Nephron (organoid): ENCODE results near the gene GLIS1.

ENCODE experiments used
- H3K27ac Mint-ChIP-seq, 3 experiments: 2 replicates each; pipeline ENCODE4 v1.8.0; 2020; ENCODE audit warnings: mixed read lengths in 3 of 3, mild to moderate bottlenecking in 2 of 3, moderate library complexity in 1 of 3
- H3K27me3 Mint-ChIP-seq: 2 replicates; pipeline ENCODE4 v1.8.0; 2021; ENCODE audit warnings: low read depth, mild to moderate bottlenecking, moderate library complexity, mixed read lengths
- H3K36me3 Mint-ChIP-seq: 2 replicates; pipeline ENCODE4 v1.8.0; 2020; ENCODE audit warnings: low read depth, mixed read lengths
- H3K4me1 Mint-ChIP-seq: 2 replicates; pipeline ENCODE4 v1.8.0; 2020; ENCODE audit warnings: mixed read lengths
- H3K4me3 Mint-ChIP-seq, 3 experiments: 2 replicates each; pipeline ENCODE4 v1.8.0; 2020; ENCODE audit warnings: mild to moderate bottlenecking in 3 of 3, mixed read lengths in 3 of 3, moderate library complexity in 2 of 3
- H3K9me3 Mint-ChIP-seq: 2 replicates; pipeline ENCODE4 v1.8.0; 2020; ENCODE audit warnings: mixed read lengths
- TF ChIP-seq, protein P1 (sequence below), 3 experiments: fragments of 200-600 bp; sonication (generic); IDR thresholded peaks; one replicate each; pipeline ENCODE4 v1.5.0; 2021; ENCODE audit warnings: antibody characterized with exemption in 3 of 3; ENCODE audit not compliant: unreplicated experiment in 3 of 3

GLIS1 gene

GRCh38 chr1:53616511-53616910 is 122.5 kb downstream of the GLIS1 start:
- Mint-ChIP-seq H3K27me3 (peaks cover 23% of the 10 kb centered on the region), H3K27ac (no peak overlapping the region), H3K9me3 (peaks cover 8% of the 10 kb centered on the region), H3K4me1 (no peaks in the 10 kb centered on the region), H3K4me3 (no peak overlapping the region), H3K36me3 (peaks cover 5% of the 10 kb centered on the region)
- TF ChIP-seq, protein P1, sequence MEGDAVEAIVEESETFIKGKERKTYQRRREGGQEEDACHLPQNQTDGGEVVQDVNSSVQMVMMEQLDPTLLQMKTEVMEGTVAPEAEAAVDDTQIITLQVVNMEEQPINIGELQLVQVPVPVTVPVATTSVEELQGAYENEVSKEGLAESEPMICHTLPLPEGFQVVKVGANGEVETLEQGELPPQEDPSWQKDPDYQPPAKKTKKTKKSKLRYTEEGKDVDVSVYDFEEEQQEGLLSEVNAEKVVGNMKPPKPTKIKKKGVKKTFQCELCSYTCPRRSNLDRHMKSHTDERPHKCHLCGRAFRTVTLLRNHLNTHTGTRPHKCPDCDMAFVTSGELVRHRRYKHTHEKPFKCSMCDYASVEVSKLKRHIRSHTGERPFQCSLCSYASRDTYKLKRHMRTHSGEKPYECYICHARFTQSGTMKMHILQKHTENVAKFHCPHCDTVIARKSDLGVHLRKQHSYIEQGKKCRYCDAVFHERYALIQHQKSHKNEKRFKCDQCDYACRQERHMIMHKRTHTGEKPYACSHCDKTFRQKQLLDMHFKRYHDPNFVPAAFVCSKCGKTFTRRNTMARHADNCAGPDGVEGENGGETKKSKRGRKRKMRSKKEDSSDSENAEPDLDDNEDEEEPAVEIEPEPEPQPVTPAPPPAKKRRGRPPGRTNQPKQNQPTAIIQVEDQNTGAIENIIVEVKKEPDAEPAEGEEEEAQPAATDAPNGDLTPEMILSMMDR (IDR thresholded peaks at IDR 0.05; ENCODE audit: unreplicated experiment in 3 of 3) = no peak

GRCh38 chr1:53615101-53615500 is 123.9 kb downstream of the GLIS1 start:
- Mint-ChIP-seq H3K27me3 (peaks cover 18% of the 10 kb centered on the region), H3K9me3 (peaks cover 21% of the 10 kb centered on the region), H3K36me3 (peaks cover 15% of the 10 kb centered on the region), H3K27ac (no peak overlapping the region), H3K4me1 (no peaks in the 10 kb centered on the region), H3K4me3 (no peak overlapping the region)
- TF ChIP-seq, protein P1 (IDR thresholded peaks at IDR 0.05; ENCODE audit: unreplicated experiment in 3 of 3) = no peak

DNA sequence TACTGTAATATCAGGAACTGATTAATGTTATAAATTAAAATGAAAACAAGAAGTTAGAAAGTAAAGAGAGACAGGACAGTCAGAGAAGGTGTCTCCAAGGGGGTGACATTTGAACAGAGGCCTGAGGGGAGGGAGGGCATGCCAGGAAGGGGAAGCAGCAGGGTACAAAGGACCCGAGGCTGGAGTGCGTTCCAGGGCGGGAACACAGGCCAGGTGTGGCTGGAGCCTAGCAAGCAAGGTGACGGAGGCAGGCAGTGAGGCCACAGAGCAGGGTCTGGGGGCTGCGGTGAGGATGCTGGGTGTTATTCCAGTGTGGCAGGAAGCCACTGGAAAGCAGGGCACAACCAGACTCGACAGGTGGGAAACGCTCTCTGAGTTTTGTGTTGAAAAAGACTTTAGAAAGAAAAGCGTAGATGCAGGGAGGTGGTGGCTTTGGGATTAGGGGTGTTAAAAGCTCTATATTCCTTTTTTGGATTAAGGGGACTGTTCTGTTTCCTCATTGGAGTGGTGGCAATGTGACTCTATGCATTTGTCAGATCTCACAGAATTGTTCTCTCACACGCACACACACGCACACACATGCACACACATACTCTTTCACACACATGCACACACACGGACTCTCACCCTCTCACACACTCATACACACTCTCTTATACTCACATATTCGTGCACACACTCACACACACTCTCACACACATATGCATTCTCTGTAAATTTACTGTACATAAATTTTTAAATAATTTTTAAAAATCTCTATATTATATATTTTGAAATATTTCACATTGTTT is 124.5 kb downstream of the GLIS1 start:
- Mint-ChIP-seq H3K4me1 (no peaks in the 10 kb centered on the region), H3K27me3 (peaks cover 16% of the 10 kb centered on the region), H3K4me3 (no peak overlapping the region), H3K9me3 (peaks cover 23% of the 10 kb centered on the region), H3K36me3 (peaks cover 15% of the 10 kb centered on the region), H3K27ac (no peak overlapping the region)
- TF ChIP-seq, protein P1 (IDR thresholded peaks at IDR 0.05; ENCODE audit: unreplicated experiment in 3 of 3) = no peak

DNA sequence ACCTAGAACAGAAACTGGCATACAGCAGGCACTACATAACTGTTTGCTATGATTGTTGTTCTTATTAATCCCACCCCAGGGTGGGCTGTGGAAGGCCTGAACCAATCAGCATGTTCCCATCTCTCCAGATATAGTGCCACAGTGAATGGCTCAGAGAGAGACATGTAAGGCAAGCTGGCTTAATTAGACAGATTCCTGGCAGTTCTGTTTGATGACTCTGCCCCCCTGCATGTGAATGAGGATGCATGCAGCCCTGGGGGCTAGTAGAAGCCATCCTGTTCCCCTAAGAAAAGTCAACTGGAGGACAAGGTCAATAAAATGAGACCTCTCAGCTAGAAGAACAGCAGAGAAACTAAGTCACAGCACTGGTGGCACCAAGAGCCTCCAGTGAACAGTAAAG is 130.3 kb downstream of the GLIS1 start:
- Mint-ChIP-seq H3K36me3 (peaks cover 15% of the 10 kb centered on the region), H3K4me3 (no peak overlapping the region), H3K27ac (no peak overlapping the region)

GRCh38 chr1:53608071-53608470 is 130.9 kb downstream of the GLIS1 start:
- peaks cover 15% of the 10 kb centered on the region for H3K36me3 Mint-ChIP-seq
- TF ChIP-seq, protein P1 (IDR thresholded peaks at IDR 0.05; ENCODE audit: unreplicated experiment in 3 of 3) = no peak
- H3K4me3 Mint-ChIP-seq = no peak overlapping the region
- H3K27ac Mint-ChIP-seq = no peak overlapping the region
- peaks cover 18% of the 10 kb centered on the region for H3K27me3 Mint-ChIP-seq
- peaks cover 3% of the 10 kb centered on the region for H3K4me1 Mint-ChIP-seq
- H3K9me3 Mint-ChIP-seq = peaks cover 23% of the 10 kb centered on the region

More for the DNA sequence above, 130.3 kb downstream of the GLIS1 start:
- Mint-ChIP-seq H3K9me3 (peaks cover 23% of the 10 kb centered on the region), H3K27me3 (peaks cover 18% of the 10 kb centered on the region), H3K4me1 (peaks cover 3% of the 10 kb centered on the region)
- TF ChIP-seq, protein P1 (IDR thresholded peaks at IDR 0.05; ENCODE audit: unreplicated experiment in 3 of 3) = no peak

DNA sequence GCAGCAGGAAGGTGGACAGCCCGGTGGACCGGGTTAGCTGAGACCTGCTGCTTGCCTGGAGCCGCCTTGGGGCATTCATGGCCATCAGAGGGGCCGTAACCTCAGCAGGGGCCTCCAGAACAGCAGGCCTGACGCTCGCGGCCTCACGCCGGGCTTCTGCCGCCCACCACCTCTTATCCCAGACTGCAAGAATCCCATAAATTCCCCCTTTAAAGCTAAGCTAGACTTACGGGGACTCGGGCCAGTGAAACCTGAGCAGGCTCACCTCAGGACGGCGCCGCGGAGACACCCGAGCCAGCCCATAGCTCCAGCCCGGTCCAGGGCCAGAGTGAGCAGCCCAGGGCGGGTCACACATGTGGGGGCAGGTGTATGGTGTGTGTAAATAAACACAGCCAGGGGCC is 132.3 kb downstream of the GLIS1 start:
- Mint-ChIP-seq H3K4me3 (no peak overlapping the region), H3K27ac (no peak overlapping the region), H3K4me1 (peaks cover 3% of the 10 kb centered on the region), H3K36me3 (peaks cover 12% of the 10 kb centered on the region), H3K27me3 (peaks cover 13% of the 10 kb centered on the region), H3K9me3 (peaks cover 17% of the 10 kb centered on the region)
- TF ChIP-seq, protein P1 (IDR thresholded peaks at IDR 0.05; ENCODE audit: unreplicated experiment in 3 of 3) = no peak
